AML-193 (cell line): ENCODE data around the gene PARP12.

ENCODE experiments used
- DNase-seq, 2 experiments: peaks; one replicate each; lab custom pipeline; 2025; lab: John Stamatoyannopoulos, UW

PARP12 gene

DNA sequence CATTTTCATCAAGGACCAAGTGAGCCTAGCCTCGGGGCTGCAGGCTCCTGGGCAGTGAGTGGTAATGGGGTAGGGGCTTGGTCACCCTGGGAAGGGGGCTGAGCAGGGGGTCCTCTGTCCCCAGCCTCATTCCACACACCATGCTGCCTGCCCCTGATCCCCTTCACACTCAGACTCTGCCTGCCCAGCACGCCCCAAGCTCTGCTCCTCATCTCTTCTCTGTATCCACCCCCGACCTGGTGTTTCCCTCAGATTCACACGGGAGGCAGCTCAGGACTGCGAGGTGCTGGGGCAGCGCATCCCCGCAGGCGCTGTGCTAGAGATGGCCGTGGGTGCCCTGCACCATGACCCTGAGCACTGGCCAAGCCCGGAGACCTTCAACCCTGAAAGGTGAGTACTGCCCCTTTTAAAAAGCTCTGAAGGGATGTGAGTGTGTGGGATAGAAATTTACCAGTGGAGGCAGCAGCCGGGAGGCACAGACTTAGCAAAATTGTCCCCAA, 47.2 kb downstream of the PARP12 start:
- DNase-seq: no peak

DNA sequence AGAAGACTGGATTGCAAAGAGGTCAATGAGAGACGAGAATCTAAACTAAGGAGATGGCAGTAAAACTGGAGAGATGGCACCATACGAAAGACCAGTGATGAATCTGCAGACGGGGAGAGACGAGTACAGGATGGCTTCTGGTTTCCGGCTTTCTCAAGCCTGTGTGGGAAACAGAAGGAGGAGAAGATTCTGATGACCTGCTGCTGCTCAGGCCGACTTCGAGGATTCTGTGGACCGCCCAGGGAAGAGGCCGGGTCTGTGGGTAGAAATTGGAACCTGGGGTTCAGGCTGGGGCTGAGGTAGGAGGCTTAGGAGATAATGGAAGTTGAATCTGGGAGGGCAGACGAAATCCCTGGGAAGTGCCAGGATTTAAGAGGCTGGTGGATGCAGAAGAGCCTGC, 48.6 kb downstream of the PARP12 start:
- no peak for DNase-seq

DNA sequence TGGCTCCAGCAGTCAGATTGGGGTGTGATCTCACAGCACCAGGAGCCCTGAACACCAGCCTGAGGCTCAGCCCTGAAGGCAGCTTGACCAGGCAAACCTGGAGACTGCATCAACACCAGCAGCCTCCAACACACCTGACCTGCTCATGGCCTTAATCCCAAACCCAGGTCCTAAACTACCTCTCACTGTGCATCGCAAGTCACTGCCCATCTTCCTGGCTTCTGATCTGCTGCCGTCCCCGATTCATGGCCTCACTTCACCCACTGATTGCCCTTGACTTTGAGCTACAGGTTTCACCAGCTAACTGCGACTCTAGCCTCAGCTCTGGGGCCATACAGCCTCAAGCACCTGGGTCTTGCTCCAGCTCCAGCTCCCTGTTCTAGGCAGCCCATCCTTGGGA, 49.1 kb downstream of the PARP12 start:
- no peak for DNase-seq

DNA sequence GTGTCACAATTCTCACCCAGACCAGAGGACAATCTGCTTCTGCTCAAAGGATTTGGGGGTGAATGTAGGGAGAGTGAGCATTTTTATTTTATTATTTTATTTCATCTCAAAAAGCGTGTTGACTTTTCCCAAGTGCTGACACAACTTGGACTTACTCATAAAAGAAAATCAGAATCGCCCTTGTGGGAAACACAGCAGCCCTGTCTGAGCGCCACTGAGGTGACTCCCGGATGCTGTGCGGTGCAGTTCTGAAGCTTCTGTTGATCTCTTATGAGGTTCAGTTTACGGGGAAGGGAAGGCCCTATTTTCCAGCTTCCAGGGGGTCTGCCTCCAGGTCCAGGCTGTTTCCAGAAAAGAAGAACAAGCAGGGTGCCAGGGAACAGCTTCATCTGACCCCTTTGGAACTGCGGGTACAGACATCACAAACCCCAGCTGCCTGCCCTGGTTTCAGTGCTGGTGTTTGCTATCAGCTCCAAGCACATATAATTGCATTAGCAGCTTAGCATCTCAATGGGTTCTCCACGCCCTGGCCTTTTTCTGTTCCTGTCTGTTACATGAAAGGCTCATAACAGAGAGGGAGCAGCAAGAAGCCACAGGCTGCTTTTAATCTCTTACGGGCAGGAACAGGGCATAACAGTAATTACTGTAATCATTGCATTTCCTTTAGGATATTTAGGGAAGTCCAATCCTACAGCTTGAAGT, 52.4 kb downstream of the PARP12 start:
- no peak for DNase-seq

DNA sequence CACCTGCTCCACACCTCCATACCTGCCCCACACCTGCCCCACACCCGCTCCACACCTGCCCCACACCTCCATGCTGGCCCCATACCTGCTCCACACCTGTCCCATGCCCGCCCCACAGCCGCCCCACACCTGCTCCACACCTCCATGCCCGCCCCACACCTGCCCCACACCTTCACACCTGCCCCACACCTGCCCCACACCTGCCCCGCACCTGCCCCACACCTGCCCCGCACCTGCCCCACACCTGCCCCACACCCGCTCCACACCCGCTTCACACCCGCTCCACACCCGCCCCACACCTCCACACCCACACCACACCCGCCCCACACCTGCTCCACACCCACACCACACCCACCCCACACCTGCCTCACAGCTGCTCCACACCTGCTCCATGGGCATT, 53.0 kb downstream of the PARP12 start:
- DNase-seq: no peak

DNA sequence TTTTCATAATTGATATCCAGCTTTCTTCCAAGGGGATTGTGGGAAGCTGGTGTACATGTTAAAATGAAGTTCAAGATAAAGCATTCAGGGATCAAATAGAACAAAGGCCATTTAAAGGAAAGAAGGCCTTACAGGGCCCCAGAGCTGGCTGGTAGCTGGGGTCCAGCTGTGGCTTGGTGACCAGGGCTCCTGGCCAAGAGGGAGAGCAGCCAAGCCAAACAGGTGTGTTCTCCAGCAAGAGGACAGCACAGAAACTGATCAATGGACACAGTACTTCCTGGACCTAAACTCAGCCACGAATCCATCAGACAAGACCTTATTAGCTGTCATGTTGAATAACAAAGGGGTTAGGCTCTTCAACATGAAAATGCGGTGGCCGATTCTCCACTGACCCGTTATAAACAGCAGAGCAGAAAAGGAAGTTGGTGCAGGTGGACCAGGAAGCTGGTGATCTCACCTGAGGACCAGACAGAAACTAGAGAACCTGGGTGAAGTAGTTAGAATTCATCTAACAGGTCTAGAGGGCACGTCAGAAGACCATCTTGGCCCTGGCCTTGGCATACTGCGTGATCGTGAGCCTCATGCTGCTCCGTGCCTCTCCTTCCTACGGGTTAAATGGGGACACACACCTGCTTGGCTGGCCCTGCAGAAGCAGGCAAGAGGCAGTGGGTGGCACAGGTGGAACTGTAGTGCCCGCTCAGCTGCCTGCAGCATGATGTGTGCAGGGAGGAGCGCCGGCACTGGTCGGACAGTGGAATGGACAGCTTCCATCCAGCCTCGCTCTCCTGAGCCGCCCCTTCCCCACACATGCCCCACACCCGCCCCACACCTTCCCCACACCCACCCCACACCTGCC, 53.8 kb downstream of the PARP12 start:
- DNase-seq: no peak

DNA sequence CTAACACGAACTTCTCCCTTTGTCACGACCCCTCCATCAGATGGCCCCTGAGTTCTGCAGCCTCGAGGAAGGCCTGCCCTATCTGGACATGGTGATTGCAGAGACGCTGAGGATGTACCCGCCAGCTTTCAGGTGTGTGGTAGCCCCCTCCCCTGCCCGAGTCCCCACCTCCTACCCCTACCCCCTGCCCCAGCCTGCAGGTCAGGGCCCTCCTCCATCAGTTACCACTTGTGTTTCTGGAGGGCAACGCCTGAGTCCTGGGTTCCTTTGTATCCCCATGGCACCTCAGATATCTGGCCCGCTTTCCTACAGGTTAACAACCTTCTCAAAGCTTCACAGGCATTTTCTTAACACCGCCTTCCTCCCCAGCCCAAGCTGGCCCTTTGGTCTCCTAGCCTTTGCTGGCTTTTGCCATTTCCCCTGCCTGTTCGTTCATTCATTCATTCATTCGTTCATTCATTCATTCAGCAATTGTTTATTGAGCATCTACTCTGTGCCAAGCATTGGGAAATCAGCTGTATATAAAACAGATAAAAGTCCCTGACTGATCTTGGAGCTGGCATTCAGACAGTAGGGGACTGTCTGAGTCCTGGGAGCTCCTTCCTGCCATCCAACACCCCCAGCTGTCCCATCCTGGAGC, 55.6 kb downstream of the PARP12 start:
- no peak for DNase-seq

DNA sequence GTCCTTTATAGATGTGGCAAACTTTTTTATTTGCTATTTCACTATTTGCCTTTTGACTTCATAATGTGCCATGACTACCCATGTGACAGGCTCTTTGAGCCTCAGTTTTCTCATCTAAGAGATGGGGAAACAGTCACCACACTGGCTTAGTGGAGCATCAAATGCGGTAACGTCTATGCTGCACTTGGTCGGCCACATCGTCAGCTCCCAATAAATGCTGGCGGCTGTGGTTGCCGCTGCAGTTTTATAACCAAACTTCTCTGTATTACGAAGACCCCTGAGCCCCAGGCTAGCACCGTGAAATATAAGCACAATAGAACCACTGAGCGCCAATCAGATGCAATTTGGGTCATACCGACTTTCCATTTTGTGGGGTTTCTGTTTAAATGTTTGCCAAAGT, 56.2 kb downstream of the PARP12 start:
- DNase-seq: no peak

DNA sequence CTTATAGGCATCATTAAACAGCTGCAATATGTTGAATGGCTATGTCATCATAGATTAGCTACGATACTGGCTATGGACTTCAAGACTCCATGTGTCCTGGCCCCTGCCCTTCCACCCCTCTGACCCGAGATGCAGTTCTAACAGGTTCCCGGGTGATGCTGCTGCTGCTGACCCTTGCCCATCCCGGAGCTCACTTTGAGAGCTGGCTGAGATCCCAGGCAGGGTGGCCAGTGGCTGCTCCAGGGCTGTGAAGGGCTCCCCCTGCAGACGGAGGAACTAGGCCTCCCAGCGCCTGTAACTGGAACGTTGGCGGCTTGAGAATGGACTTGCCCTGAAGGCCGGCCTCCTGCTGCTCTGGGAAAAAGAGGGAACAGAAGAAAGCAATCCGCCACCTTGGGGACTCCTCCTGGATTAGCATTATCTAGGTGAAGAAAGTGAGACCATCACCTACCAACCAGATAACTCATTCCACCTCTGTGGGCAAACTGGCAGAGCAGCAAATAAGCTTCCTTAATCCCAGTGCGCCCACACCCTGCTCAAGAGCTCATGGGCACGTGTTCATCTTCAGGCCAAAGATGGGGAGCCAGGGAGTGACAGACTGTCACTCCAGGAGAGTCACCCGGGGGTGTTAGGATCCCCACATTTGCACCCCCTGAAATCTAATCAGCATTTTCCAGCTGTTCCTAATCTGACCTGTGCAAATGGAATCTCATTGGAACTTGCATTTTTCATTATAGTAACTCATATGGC, 56.8 kb downstream of the PARP12 start:
- no peak for DNase-seq

DNA sequence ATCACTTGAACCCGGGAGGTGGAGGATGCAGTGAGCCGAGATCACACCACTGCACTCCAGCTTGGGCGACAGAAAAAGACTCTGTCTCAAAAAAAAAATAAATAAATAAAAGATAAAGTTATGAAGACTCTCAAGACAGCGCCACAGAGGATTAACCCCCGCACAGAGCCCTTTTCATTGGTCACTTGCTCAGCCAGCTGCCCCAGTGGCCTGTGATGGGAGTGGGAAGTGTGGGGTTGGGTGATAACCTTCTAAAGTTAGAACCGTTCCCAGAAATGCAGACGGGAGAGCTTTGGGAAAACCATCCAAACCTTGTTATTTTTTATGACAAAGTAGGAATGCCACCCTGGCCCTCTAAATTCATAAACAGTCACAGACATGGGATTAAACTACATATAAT, 57.4 kb downstream of the PARP12 start:
- DNase-seq: no peak

DNA sequence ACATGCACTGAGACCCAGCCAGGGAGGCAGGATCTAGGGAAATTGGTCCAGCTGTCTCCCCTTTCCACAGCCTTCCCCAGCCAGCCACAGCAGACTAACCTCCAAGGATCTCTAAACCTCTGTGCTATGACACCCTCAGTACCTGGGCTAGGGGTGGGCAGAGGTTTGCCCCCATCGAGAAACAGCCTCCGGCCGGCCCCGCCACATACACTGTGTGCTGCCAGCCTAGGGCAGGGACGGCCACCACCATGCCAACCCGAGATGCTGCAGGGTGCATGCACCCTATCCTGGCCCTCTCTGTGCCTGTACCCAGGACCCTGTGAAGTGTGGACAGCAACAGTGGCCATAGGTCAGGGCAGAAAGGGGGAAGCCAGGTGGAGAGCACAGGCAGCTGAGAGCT, 58.1 kb downstream of the PARP12 start:
- DNase-seq: no peak

DNA sequence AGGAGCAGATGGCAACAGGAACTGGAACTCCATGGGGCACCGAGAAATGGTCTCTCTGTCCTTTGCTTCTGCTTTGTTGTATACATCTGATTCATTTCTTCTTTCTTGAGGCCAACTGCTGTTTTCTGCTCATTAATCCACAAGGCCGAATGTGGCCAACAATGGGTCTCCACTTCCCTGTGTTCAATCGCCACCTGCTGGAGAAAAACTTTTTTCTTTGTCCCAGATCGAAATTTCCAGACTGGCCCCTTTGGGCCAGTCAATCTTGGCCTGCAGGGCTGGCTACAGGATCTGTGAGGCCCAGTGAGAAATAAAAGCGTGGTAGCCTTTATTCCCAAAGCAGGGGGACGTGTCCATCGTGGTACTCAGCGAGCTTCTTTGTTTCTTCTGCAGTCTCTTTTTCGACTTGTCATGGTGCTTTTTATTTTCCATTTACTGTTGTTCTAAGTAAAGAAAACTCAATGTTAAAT, 58.8 kb downstream of the PARP12 start:
- peak; percentile 53 to 69 for DNase-seq

DNA sequence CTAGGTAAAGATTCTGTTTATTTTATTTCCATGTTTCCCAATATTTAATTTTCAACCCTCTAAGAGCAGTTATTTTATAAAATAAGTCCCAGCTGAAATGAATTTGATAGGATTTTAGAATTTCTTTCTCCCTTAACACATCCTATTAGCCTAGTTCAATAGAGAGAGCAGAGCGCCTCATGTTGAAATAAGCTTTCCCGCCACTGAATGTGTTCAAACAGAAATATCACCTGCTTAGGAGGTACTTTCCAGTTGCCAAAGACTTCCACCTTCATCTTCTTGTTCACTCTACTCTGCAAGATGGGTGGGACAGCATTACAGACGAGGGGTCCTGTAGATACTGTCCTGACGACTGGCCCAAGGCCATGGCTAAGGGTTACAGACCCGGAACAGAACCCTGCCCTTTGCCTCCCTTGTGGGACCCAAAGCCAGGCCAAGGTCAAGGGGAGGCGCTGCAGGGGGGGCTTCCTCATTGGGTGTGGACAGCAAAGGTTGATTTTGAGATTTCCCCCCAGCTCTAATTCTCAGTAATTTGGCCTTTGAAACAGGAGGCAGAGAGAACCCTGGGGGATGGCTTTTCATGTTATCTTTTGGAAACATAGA, 62.0 kb downstream of the PARP12 start:
- no peak for DNase-seq

DNA sequence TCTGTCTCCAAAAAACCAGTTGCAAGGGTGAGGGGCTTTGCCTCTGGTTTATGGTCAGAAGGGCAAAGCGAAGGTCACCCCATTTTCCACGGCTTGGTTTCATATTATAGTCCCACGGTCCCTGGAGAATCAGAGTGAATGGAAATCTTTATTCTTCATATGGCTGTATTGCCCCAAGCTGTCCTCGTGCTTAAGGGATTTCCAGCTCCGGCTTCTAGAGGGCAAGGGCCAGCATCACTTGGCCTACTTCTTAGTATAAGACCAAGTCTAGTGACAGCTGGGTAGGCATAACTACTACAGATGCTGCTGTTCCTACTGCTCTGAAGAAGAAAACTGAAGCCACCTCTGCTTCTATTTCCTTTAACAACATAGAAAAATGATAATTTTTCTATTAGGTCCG, 63.2 kb downstream of the PARP12 start:
- DNase-seq: no peak

DNA sequence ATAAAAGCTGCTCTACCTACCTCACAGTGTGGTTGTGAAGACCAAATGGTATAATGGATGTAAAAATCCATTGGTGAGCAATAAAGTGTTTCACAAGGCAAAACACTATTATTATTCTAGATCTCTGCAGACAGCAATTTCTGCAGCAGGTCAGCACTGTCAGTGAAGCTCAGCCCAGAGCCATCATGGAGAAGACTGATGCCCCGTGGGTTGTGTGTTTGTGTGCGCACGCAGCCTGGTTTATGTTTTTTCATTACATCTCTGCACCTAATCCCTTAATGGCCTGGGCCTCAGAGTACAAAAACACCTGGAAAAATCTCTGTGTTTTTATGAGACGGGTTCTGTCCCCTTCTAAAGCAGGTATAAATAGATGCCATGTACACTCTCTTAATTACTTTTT, 64.2 kb downstream of the PARP12 start:
- no peak for DNase-seq

DNA sequence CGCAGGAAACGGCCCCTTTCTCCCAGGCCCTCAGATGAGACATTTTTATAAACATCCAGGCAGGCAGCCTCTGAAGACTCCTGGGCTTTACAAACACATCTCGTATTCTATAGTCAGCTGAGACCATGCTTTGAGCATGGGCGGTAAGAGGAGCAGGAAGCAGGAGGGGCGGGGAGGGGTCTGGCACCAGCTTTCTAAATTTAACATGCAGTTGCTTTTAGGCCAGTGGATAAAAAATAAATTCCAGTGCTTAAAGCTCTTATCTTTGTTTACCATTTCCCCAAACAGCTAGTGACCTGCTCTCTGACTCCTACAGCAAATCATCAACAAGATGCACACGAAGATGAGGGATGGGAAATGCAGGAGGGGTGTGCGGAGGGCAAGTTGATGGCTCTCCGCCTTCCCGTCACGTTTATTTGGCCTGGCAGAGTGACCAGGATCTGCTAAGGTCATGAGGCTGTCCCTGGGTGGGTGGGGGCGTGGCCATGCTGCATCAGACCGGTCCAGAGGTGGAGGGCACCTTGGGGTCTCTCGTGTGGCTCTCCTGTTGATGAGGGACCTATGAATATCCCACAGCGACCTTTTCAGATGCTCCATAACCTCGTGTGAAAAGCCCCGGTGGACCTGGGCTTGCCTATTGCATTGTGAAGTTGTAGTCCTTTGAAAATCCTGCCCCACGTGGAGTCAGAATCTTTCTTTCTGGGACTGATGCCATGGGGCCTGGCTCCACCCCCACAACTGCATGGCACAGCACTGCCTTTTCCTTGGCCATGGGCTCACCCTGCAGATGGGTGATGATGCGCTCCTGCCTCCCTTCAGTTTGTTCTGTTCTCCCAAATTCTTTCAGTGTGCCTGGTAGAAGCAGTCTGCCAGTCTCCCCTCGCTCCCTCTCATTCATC, 67.5 kb downstream of the PARP12 start:
- DNase-seq: no peak

DNA sequence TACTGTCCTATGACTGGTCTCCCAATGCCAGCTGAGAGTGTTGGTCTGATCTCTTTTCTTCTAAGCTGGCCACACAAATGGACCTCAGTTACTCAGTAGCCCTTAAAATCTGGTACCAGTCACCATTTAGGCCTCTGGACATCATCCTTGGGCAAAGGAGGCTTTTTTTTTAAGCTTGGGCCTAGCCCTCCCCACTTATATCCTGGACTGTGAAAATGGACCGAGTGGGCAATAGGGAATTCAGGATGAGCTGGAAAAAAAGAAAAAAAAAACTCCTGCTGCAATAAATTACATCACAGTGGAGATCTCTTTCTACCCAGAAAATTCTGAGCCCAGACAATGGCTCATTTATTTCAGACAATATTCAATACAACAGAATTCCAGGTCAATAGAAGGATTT, 68.4 kb downstream of the PARP12 start:
- DNase-seq: no peak

DNA sequence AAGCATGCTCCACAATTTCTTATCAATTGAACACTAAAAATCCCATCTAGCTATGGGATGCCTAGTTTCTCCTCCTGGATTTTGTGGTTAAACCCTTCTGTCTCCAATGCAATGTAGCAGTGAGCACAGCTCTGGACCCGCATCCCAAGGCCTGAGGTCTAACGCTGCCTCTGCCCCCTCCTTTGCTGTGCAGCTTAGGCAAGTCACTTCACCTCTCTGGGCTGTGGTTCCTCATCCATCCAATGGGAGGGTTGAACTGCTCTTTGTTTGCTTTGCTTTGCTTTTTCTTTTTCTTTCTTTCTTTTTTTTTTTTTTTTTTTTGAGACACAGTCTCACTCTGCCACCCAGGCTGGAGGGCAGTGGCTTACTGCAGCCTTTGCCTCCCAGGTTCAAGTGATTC, 69.2 kb downstream of the PARP12 start:
- DNase-seq: no peak

DNA sequence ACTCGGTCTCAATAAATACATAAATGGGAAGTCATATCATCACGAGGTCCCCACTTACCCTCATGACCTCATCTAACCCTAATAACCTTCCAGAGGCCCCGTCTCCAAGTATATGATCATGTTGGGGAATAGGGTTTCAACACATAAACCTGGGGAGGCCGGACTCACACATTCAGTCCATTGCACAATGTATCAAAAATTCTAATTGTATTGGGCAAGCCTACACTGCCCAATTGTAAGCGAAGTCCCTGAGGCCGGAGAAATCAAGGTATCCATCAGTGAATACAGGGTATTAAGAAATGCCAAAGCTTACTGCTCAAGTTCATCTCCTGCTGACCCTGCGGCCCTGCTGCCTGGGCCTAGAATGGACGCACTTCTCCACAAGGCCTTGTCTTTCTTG, 69.6 kb downstream of the PARP12 start:
- no peak for DNase-seq

DNA sequence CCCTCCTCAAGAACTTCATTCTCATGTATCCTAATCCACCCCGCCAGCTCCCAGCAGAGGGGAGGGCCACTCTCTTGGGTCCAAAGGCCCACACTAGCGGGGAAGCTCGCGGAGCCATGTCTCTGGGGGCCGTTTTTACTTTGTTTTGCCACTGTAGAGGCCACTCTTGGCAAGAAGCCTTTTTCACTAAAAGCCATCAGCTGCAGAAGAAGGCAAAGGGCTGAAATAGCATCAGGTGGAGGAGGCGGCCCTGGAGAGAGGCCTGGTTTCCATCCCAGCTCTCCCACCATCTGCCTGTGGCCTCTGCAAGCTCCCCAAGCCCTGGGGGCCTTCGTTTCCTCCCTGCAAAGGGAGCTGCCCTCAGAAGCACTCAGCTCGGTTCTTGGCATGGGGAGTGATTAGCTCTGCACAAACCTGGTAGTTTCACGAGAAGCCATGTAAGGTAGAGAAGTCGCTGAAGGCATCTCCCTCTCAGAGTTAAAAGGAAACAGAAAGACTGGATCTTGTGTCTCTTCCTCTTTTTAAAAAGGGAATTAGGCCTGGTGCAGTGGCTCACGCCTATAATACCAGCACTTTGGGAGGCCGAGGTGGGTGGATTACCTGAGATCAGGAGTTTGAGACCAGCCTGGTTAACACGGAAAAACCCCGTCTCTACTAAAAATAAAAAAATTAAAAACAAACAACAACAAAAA, 70.3 kb downstream of the PARP12 start:
- no peak for DNase-seq
